Skeletal muscle tissue (tissue), 4 donors: ENCODE measurements around the gene LRCH4. TPM values are rescaled to one million over a fixed set of nuclear protein-coding genes. Genes with fewer than 3 reads are reported as not detected.
A peak's percentile ranks its signal among the peaks of the same experiment; 100 is the strongest.

Experiments
- H3K27ac ChIP-seq: one replicate; pipeline ENCODE4 v1.7.0; 2013; ENCODE audit warnings: mild to moderate bottlenecking, low read depth, low read length, inconsistent platforms
- H3K27me3 ChIP-seq, 3 donors: one replicate each; pipeline ENCODE4 v1.7.0; 2013; ENCODE audit warnings: low read length in 3 of 3; ENCODE audit not compliant: control insufficient read depth in 3 of 3, insufficient read depth in 3 of 3
- H3K36me3 ChIP-seq, 3 donors: one replicate each; pipeline ENCODE4 v1.7.0; 2013; ENCODE audit warnings: low read length in 3 of 3; ENCODE audit not compliant: control insufficient read depth in 3 of 3, insufficient read depth in 3 of 3
- H3K4me1 ChIP-seq, 3 donors: one replicate each; pipeline ENCODE4 v1.7.0; 2013; ENCODE audit warnings: low read length in 3 of 3, mild to moderate bottlenecking in 3 of 3; ENCODE audit not compliant: control insufficient read depth in 3 of 3, insufficient read depth in 3 of 3
- H3K4me3 ChIP-seq, 3 donors: one replicate each; pipeline ENCODE4 v1.7.0; 2013; ENCODE audit warnings: low read length in 3 of 3
- H3K9ac ChIP-seq, 3 donors: one replicate each; pipeline ENCODE4 v1.7.0; 2013; ENCODE audit warnings: low read length in 3 of 3, mild to moderate bottlenecking in 3 of 3, moderate library complexity in 2 of 3, low read depth in 1 of 3
- H3K9me3 ChIP-seq, 3 donors: one replicate each; pipeline ENCODE4 v1.7.0; 2013; ENCODE audit warnings: low read length in 3 of 3; ENCODE audit not compliant: control insufficient read depth in 3 of 3
- total RNA-seq: library from RNA; depleted of rRNA; stranded (reverse); fragments of >200 nt; gene quantifications from one replicate; pipeline ENCODE4 v1.2.3, GENCODE V29; 2014
- donor health status: Osteomylitis.

Gene LRCH4
- total RNA-seq, 1 donor from 2014 or later = 6.3 TPM

DNA sequence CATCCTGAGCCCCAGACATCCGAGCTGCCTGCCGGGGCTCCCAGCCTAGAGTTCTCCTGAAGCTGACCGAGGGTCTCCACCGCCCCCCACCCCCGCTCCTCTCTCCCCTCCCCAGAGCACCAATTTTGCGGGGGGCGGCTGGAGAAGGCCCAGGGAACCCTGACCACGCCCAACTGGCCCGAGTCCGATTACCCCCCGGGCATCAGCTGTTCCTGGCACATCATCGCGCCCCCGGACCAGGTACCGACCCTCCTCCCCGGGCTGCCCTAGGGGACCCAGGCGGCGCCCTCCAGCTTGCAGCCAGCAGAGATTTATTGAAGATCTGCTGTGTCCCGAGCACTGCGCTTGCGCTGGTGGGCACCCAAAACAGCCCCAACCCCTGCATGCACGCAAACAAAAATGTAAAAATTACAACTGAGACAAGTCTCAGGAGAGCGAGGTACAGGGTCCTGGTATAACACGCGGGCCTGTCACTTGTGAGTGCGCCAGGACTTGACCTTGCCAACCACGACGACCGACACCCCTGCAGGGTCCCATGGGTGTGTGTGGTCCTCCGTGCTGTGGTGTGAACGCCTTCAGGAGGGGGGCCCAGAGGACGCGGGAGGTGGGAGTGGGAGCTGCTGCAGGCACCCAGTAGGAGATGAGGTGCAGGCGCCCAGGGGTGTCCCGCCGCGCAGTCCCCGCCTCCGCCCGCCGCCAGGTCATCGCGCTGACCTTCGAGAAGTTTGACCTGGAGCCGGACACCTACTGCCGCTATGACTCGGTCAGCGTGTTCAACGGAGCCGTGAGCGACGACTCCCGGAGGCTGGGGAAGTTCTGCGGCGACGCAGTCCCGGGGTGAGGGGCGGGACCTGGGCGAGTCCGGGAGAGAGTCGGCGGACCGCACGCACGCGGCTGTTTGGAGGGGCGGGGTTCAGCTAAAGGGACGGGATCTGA, 19.3 kb upstream of the LRCH4 start:
- Histone ChIP-seq H3K4me3 (peak overlapping the region; percentile 60 to 70 (median 67)), H3K4me1 (peaks cover 6 to 19% (median 16%) of the 10 kb centered on the region in 3 donors), H3K9ac (peak overlapping the region in 2 of 3 donors; percentile 50 to 60), H3K36me3 (peaks cover 0 to 4% (median 0%) of the 10 kb centered on the region in 3 donors), H3K9me3 (no peaks in the 10 kb centered on the region), H3K27me3 (peaks cover 4 to 25% (median 18%) of the 10 kb centered on the region in 3 donors), H3K27ac (no peak overlapping the region)

DNA sequence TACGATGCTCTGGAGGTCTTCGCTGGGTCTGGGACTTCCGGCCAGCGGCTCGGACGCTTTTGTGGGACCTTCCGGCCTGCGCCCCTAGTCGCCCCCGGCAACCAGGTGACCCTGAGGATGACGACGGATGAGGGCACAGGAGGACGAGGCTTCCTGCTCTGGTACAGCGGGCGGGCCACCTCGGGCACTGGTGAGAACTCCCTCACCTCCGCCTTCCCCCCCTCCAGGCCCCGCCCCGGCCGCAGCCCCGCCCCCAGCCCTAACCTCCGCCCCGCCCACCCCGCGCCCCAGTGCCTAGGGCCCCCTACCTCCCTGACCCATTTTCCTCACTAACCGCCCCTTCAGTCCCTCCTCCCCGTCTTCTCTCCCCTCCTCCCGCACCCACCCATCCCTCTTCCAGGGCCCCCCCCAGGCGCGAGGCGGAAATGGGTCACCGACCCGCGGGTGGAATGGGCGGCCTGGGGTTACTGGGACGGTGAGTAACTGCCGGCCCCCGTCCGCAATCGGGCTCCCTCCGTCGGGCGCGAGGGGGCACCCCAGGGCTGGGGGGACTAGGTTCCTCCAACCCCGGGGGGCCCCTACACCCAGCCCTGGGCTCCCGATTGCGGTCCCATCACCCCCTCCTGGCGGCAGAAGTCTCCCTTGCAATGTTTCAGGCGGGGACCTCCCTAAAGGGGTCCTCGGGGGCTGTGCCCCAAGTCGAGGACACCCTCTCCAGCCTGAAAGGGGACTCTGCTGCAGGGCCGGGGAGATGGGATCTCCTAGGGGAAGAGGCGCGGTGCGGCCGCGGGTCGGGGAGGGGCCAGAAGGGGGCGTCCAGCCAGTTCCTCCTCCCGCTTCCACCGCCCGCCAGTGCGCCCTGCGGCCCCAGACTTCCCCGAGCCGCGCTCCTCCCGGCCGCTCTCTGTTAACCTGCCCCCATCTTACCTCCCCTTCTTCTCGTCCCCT, 18.4 kb upstream of the LRCH4 start:
- H3K27ac ChIP-seq = peak overlapping the region; percentile 72
- H3K9me3 ChIP-seq = no peaks in the 10 kb centered on the region
- peaks cover 0 to 4% (median 0%) of the 10 kb centered on the region in 3 donors for H3K36me3 ChIP-seq
- peak overlapping the region in 2 of 3 donors; percentile 50 to 60 for H3K9ac ChIP-seq
- peaks cover 6 to 19% (median 16%) of the 10 kb centered on the region in 3 donors for H3K4me1 ChIP-seq
- H3K27me3 ChIP-seq = peaks cover 9 to 28% (median 18%) of the 10 kb centered on the region in 3 donors
- peak overlapping the region; percentile 70 to 73 (median 71) for H3K4me3 ChIP-seq

DNA sequence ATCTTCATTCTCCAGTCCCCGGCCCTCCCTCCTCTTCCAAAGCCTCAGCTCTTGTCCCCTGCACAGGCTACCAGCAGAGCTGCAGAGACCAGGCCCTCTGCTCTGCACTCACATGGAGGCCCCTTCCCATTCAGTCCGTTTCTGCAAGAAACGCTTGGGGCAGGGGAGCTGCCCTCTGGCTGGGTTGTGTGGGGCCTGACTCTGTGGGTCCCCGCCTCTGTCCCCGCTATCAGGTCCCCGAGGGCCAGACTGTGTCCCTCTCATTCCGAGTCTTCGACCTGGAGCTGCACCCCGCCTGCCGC, 17.7 kb upstream of the LRCH4 start:
- H3K27me3 ChIP-seq = peaks cover 9 to 28% (median 18%) of the 10 kb centered on the region in 3 donors
- peak overlapping the region; percentile 30 to 54 (median 34) for H3K9ac ChIP-seq
- H3K4me3 ChIP-seq = peak overlapping the region; percentile 70 to 73 (median 71)
- H3K27ac ChIP-seq = peak overlapping the region; percentile 72
- peaks cover 6 to 19% (median 16%) of the 10 kb centered on the region in 3 donors for H3K4me1 ChIP-seq
- H3K36me3 ChIP-seq = peaks cover 0 to 4% (median 0%) of the 10 kb centered on the region in 3 donors
- H3K9me3 ChIP-seq = no peaks in the 10 kb centered on the region

DNA sequence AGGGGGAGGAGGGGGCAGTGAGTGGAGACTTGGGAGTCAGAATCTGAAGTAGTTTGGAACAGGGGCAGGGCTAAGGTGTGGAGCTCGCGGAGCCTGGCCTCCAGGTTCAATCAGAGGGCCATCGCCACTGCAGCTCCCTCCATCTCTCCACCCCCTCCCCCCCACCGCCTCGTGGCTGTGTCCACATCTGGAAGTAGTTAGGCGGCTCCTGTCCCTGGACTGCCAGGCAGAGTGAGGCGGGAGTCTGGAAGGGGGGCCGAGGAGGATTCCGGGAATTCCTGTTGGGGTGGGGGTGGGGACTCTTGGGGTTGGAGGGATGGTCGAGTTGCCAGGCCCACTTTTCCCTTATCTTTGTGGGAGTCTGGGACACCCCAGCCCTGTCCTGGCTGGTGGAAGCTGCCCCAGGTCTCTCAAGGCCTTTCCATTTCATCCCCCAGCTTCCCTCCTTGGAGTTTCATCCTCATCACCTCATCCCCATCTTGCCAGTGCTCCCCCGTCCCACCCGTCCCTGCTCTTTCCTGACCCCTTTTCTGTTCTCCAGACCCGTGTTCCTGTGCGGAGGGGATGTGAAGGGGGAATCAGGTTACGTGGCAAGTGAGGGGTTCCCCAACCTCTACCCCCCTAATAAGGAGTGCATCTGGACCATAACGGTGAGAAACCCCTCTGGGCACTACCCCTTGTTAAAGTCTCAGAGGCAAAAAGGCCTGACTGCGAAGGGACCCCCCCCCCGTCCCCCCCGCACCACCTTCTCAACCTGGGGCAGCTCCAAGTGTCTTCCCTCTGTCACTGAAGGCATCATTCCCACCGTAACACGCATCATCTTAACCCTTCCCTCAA, 17.2 kb upstream of the LRCH4 start:
- H3K9ac ChIP-seq = peak overlapping the region; percentile 30 to 54 (median 34)
- H3K36me3 ChIP-seq = peaks cover 0 to 4% (median 0%) of the 10 kb centered on the region in 3 donors
- H3K4me1 ChIP-seq = peaks cover 6 to 19% (median 16%) of the 10 kb centered on the region in 3 donors
- peak overlapping the region; percentile 72 for H3K27ac ChIP-seq
- peaks cover 9 to 28% (median 18%) of the 10 kb centered on the region in 3 donors for H3K27me3 ChIP-seq
- H3K9me3 ChIP-seq = no peaks in the 10 kb centered on the region
- H3K4me3 ChIP-seq = peak overlapping the region; percentile 70 to 73 (median 71)

DNA sequence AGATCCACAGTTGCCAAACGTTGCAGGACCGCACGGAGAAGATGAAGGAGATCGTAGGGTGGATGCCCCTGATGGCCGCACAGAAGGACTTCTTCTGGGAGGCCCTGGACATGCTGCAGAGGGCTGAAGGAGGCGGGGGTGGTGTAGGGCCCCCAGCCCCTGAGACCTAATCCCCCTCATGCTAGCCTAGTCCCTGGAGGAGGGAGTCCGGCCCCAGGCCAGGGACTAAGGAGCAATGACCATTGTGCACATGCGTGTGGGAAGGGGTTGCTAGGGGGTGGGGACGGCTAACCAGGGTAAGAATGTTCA, 14.8 kb upstream of the LRCH4 start:
- H3K4me3 ChIP-seq = no peak overlapping the region
- peaks cover 6 to 18% (median 16%) of the 10 kb centered on the region in 3 donors for H3K4me1 ChIP-seq
- no peak overlapping the region for H3K27ac ChIP-seq
- H3K9ac ChIP-seq = no peak overlapping the region
- H3K9me3 ChIP-seq = no peaks in the 10 kb centered on the region
- peaks cover 9 to 28% (median 18%) of the 10 kb centered on the region in 3 donors for H3K27me3 ChIP-seq
- H3K36me3 ChIP-seq = no peaks in the 10 kb centered on the region

DNA sequence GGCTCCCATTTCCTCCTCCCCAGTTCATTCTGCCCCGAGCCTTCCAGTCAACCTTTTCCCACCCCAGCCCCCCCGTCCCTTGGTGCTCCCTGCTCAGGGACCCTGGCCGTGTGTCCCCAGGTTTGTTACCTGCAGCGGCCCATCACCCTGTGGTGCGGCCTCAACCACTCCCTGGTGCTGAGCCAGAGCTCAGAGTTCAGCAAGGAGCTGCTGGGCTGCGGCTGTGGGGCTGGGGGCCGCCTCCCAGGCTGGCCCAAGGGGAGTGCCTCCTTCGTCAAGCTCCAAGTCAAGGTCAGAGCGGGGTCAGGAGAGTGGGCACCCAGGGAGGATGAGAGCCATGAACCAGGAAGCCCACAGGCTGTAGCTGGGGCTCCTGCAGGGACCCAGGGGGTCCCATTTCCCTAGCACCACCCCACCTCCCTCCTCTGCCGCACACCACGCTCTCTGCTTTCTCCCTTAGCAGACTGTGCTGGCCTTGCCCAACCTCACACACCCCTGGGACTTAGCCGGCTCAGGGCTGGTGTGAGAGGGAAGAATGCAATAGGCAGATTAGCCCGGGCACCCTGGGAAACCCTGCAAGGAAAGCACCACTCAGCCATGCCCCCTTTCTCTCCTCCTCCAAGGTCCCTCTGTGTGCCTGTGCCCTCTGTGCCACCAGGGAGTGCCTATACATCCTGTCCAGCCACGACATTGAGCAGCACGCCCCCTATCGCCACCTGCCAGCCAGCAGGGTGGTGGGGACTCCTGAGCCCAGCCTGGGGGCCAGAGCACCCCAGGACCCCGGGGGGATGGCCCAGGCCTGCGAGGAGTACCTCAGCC, 14.2 kb upstream of the LRCH4 start:
- Histone ChIP-seq H3K27me3 (peaks cover 9 to 23% (median 15%) of the 10 kb centered on the region in 3 donors), H3K27ac (no peak overlapping the region), H3K9ac (no peak overlapping the region), H3K9me3 (no peaks in the 10 kb centered on the region), H3K36me3 (no peaks in the 10 kb centered on the region), H3K4me1 (peaks cover 4 to 13% (median 12%) of the 10 kb centered on the region in 3 donors), H3K4me3 (no peak overlapping the region)

DNA sequence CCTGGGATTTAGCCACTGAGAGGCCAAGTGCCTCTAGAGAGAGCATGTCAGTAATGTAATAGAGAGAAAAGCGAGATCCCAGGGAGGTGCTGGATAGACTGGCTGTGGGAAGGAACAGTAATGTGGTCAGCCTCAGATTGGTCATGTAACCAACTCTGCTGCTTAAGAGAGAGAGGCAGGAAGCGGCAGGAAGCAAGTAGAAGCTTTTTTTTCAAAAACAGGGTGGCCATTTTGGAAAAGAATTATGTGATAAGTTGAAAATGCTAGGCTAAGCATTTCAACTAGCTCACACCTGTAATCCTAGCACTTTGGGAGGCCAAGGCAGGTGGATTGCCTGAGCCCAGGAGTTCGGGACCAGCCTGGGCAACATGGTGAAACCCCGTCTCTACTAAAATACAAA, 12.5 kb upstream of the LRCH4 start:
- H3K4me1 ChIP-seq = peaks cover 0 to 3% (median 0%) of the 10 kb centered on the region in 3 donors
- no peak overlapping the region for H3K9ac ChIP-seq
- no peak overlapping the region for H3K27ac ChIP-seq
- no peaks in the 10 kb centered on the region for H3K36me3 ChIP-seq
- H3K27me3 ChIP-seq = peaks cover 9 to 16% (median 10%) of the 10 kb centered on the region in 3 donors
- no peaks in the 10 kb centered on the region for H3K9me3 ChIP-seq
- H3K4me3 ChIP-seq = no peak overlapping the region

DNA sequence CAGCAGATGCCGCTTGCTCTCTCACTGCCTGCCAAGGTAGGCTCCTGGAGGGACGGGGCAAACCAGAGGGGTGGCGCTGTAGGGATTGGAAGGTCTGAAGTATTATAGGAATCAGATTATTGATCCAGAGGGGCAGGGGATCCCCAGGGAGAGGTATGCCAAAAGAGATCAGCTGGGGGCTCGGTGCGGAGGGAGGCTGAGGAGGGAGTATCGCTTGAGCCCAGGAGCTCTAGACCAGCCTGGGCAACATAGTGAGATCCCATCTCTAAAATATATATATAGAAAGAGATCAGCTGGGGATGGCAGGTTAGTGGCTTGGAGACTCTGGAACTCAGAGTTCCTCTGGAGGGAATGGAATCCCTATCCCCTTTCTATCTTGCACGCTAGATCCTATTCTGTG, 9.3 kb upstream of the LRCH4 start:
- Histone ChIP-seq H3K27me3 (peaks cover 0 to 7% (median 2%) of the 10 kb centered on the region in 3 donors), H3K9ac (no peak overlapping the region), H3K27ac (no peak overlapping the region), H3K4me1 (peaks cover 0 to 2% (median under 1%) of the 10 kb centered on the region in 3 donors), H3K4me3 (no peak overlapping the region), H3K36me3 (no peaks in the 10 kb centered on the region), H3K9me3 (no peaks in the 10 kb centered on the region)
